Endodermal cell (in vitro differentiated cells): ENCODE results near the gene PANX3. TPM values are rescaled to one million over a fixed set of nuclear protein-coding genes. Genes with fewer than 3 reads are reported as not detected.

ENCODE experiments used
- DNase-seq: peaks from one replicate; pipeline ENCODE4 v3.0.0-alpha.2; 2017
- H3K27ac ChIP-seq: 2 replicates; pipeline ENCODE4 v1.5.1; 2013; ENCODE audit warnings: mild to moderate bottlenecking, low read depth, low read length, moderate library complexity
- H3K27me3 ChIP-seq: 2 replicates; pipeline ENCODE4 v1.6.1; 2013; ENCODE audit warnings: mild to moderate bottlenecking, low read length, moderate library complexity; ENCODE audit not compliant: insufficient read depth, control insufficient read depth, poor library complexity, severe bottlenecking
- H3K36me3 ChIP-seq: 2 replicates; pipeline ENCODE4 v1.7.0; 2013; ENCODE audit warnings: mild to moderate bottlenecking, low read length, moderate library complexity; ENCODE audit not compliant: control insufficient read depth, insufficient read depth
- H3K4me1 ChIP-seq: one replicate; pipeline ENCODE4 v1.7.0; 2013; ENCODE audit warnings: low read length; ENCODE audit not compliant: control insufficient read depth, insufficient read depth
- H3K4me3 ChIP-seq: 2 replicates; pipeline ENCODE4 v1.5.1; 2013; ENCODE audit warnings: mild to moderate bottlenecking, low read length, moderate library complexity
- H3K9ac ChIP-seq: 2 replicates; pipeline ENCODE4 v1.6.1; 2013; ENCODE audit warnings: mild to moderate bottlenecking, low read length, moderate library complexity; ENCODE audit not compliant: poor library complexity, severe bottlenecking; ENCODE audit errors: extremely low read depth
- H3K9me3 ChIP-seq: 2 replicates; pipeline ENCODE4 v1.6.1; 2013; ENCODE audit warnings: mild to moderate bottlenecking, low read length, moderate library complexity; ENCODE audit not compliant: control insufficient read depth
- H3K27ac Mint-ChIP-seq: 2 replicates; pipeline ENCODE4 v1.8.0; 2020; ENCODE audit warnings: mixed read lengths
- H3K27me3 Mint-ChIP-seq: 2 replicates; pipeline ENCODE4 v1.8.0; 2021; ENCODE audit warnings: mild to moderate bottlenecking, mixed read lengths; ENCODE audit not compliant: insufficient read depth
- H3K36me3 Mint-ChIP-seq: 2 replicates; pipeline ENCODE4 v1.8.0; 2020; ENCODE audit warnings: low read depth, mixed read lengths
- H3K4me1 Mint-ChIP-seq: 2 replicates; pipeline ENCODE4 v1.8.0; 2020; ENCODE audit warnings: mixed read lengths
- H3K4me3 Mint-ChIP-seq: 2 replicates; pipeline ENCODE4 v1.8.0; 2020; ENCODE audit warnings: mild to moderate bottlenecking, moderate library complexity, mixed read lengths
- H3K9me3 Mint-ChIP-seq: 2 replicates; pipeline ENCODE4 v1.8.0; 2020; ENCODE audit warnings: mild to moderate bottlenecking, mixed read lengths
- WGBS, 2 experiments: methylation state at CpG; one replicate each; pipeline versions ENCODE4 v1.1.5 to v1.1.7; 2013; ENCODE audit warnings: missing lambda C conversion rate in 2 of 2, mixed read lengths in 1 of 2; ENCODE audit not compliant: insufficient coverage in 1 of 2, insufficient read length in 1 of 2; 5-methylcytosine and 5-hydroxymethylcytosine counted together
- total RNA-seq, 2 donors: library from RNA; stranded (reverse); fragmentation: NEBNext Ultra II Directional in 1 of 2; extraction: Animal tissue kit (Norgen Biotek cat#: 25700) in 1 of 2; gene quantifications; 2 replicates in 1 of 2; 3 replicates in 1 of 2; pipeline ENCODE4 v1.2.1, GENCODE V29; 2021
- TF ChIP-seq, protein P1 (sequence below): fragments of 200-600 bp; sonication (generic); conservative IDR thresholded peaks from 2 replicates; pipeline ENCODE4 v1.5.0; 2021; ENCODE audit warnings: antibody characterized with exemption, mild to moderate bottlenecking

PANX3 gene
- total RNA-seq, 2 donors from 2014 or later, result not detected

DNA sequence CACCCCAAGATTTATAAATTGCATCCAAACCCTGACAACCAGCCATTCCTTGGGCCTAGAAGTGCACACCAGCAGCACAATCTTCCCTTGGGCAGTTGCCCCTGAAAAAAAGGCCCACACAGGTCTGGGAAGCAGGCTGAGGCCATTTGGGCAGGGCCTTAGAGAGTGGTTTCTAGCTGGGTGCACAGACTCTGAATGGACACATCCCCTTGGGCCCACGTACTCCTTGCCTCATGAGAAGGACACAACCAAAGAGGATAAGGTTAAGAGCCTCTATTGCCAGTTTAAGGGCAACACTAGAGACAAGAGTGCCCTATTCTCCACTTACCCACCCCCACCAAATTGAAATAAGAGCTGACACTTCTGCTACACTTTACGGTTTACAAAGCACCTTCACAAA lies 933 bp upstream of the PANX3 start:
- no peak overlapping the region for H3K4me3 ChIP-seq
- Mint-ChIP-seq H3K4me3 (no peak overlapping the region), H3K27me3 (no peaks in the 10 kb centered on the region), H3K9me3 (no peaks in the 10 kb centered on the region), H3K4me1 (no peaks in the 10 kb centered on the region), H3K36me3 (no peaks in the 10 kb centered on the region), H3K27ac (no peak overlapping the region)
- WGBS, 2 experiments, result 91% methylated on average over 2 of the region's 2 CpGs; no CpG with 5 or more reads in 1 of the 2 experiments
- H3K36me3 ChIP-seq, result no peaks in the 10 kb centered on the region
- H3K4me1 ChIP-seq, result no peaks in the 10 kb centered on the region
- no peak for DNase-seq
- TF ChIP-seq, protein P1, sequence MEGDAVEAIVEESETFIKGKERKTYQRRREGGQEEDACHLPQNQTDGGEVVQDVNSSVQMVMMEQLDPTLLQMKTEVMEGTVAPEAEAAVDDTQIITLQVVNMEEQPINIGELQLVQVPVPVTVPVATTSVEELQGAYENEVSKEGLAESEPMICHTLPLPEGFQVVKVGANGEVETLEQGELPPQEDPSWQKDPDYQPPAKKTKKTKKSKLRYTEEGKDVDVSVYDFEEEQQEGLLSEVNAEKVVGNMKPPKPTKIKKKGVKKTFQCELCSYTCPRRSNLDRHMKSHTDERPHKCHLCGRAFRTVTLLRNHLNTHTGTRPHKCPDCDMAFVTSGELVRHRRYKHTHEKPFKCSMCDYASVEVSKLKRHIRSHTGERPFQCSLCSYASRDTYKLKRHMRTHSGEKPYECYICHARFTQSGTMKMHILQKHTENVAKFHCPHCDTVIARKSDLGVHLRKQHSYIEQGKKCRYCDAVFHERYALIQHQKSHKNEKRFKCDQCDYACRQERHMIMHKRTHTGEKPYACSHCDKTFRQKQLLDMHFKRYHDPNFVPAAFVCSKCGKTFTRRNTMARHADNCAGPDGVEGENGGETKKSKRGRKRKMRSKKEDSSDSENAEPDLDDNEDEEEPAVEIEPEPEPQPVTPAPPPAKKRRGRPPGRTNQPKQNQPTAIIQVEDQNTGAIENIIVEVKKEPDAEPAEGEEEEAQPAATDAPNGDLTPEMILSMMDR, result no peak
- H3K9ac ChIP-seq, result no peak overlapping the region
- H3K27ac ChIP-seq, result no peak overlapping the region
- no peaks in the 10 kb centered on the region for H3K9me3 ChIP-seq
- H3K27me3 ChIP-seq, result no peaks in the 10 kb centered on the region

- H3K9ac ChIP-seq, result no peak overlapping the region
- H3K27me3 ChIP-seq, result no peaks in the 10 kb centered on the region
- H3K4me1 Mint-ChIP-seq, result no peaks in the 10 kb centered on the region
- H3K4me1 ChIP-seq, result no peaks in the 10 kb centered on the region
- no peak for DNase-seq
- H3K9me3 Mint-ChIP-seq, result no peaks in the 10 kb centered on the region
- 92 to 93% methylated on average over 2 to 3 of the region's 3 CpGs for WGBS, 2 experiments
- TF ChIP-seq, protein P1, result no peak
- no peaks in the 10 kb centered on the region for H3K36me3 Mint-ChIP-seq
- no peak overlapping the region for H3K4me3 Mint-ChIP-seq
- H3K36me3 ChIP-seq, result no peaks in the 10 kb centered on the region
- H3K9me3 ChIP-seq, result no peaks in the 10 kb centered on the region
- H3K27me3 Mint-ChIP-seq, result no peaks in the 10 kb centered on the region
- H3K27ac Mint-ChIP-seq, result no peak overlapping the region
- no peak overlapping the region for H3K27ac ChIP-seq
- H3K4me3 ChIP-seq, result no peak overlapping the region
Measured at GRCh38 chr11:124612045-124612444, 817 bp downstream of the PANX3 start.

DNA sequence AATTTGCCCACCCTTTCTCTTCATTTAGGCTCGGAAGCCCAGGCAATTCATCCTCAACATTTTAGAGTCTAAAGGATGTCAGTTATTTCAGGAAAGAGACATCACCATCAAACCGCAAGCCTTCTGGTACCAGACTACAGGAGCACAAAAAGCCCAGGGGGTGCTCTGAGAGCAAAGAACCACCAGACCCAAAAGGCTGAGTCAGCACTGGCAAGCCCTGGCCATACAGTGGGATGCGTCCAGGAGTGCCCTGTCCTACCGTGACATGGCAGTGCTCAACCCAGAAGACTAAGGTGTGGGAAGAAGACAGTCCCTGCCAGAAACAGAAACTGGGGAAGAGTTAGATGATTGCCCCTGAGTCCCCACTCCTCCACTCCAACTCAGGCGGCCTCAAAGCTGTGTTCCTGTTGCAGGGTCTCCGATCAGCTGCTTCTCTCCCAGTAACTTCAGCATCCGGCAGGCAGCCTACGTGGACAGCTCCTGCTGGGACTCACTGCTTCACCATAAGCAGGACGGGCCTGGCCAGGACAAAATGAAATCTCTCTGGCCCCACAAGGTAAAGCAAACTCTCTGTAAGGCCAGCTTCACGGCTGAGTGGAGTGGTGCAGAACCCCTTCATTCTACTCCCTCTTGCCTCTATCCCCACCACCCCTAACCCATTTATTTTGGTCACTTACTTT lies 1.5 kb downstream of the PANX3 start:
- Mint-ChIP-seq H3K9me3 (no peaks in the 10 kb centered on the region), H3K4me3 (no peak overlapping the region), H3K27ac (no peak overlapping the region), H3K36me3 (no peaks in the 10 kb centered on the region), H3K4me1 (no peaks in the 10 kb centered on the region), H3K27me3 (no peaks in the 10 kb centered on the region)
- Histone ChIP-seq H3K9ac (no peak overlapping the region), H3K27me3 (no peaks in the 10 kb centered on the region), H3K4me3 (no peak overlapping the region), H3K9me3 (no peaks in the 10 kb centered on the region), H3K27ac (no peak overlapping the region), H3K36me3 (no peaks in the 10 kb centered on the region), H3K4me1 (no peaks in the 10 kb centered on the region)
- 88 to 90% methylated on average over 9 to 10 of the region's 10 CpGs for WGBS, 2 experiments
- TF ChIP-seq, protein P1, result no peak
- DNase-seq, result peak; percentile 60
